ENCODE measurements around the gene SUSD1.
"Not testable (repeated sequence)": the region's sequence is repeated elsewhere in the genome, so short reads cannot be mapped to it uniquely, and the experiment has no call there.

Gene SUSD1

DNA sequence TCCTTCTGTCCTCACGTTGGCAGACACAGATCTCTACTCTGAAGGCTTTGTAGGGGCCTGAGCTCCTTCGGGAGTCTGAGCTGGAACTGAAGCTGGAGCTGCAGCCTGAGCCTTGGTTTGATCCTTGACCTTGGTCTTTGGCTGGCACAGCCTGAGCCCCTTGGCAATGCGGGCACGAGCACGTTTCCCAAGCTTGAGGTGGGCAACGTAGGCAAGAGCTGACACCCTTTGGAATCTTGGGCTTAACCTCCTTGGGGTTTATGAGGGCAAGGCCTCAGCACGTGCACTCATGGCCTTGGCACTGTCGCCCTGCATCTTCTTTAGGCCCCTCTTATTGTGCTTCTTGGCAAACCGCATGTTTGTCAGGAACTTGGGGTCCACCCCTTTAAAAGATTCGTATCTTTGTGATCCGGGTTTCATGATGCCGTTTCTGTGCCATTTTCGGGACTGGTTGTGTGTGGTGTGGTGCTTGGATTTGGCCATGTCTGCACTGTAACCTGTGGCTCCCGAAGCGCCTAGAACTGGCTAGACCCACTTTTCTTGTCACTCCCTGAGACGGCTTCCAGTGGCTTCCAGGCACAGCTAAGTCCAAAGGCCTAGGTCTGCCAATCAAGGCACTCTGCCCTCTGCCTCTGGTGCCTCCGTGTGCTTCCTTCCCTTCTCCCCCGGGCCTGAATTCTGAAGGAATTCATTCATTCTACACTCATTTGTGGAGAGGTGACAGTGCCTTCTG lies 1.4 kb downstream of the SUSD1 start:
- DNase-seq, result no peak

- DNase-seq, result no peak
Measured at GRCh38 chr9:112170968-112171367, 4.1 kb downstream of the SUSD1 start.

GRCh38 chr9:112170235-112170634 lies 4.9 kb downstream of the SUSD1 start:
- no peak for DNase-seq

DNA sequence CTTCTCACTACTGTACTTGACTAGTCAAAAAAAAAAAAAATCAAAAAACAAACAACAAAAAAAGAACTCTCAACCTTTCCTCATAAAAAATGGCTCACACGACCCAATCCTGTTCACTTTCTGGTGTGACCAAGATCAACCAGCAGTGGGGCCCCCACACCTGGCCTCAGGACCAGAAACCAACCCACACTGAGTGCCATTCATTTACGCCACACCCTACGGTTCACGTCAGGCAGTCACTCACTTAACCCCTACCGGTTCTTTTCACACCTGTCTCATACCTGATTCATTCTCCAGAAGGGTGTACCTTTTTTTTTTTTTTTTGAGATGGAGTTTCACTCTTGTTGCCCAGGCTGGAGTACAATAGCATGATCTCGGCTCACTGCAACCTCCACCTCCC lies 5.7 kb downstream of the SUSD1 start:
- DNase-seq, result no peak

DNA sequence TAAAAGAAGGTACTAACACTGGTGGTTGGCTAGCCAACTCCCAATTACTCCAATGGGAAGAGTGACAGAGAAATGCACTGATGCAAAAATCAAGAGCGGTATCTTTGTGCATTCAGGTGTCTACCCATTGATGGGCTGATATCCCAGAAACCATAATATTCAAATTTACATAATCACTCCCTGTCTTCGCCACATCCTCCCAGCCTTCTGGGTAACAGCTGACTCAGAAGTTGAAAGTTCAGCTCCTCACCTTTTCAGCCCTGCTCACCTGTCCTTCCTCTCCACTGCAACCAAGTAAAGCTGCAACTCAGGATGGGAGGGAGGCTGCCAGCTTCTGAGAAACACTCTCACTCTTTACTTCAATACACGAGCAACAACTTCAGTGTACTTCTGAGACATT lies 6.9 kb downstream of the SUSD1 start:
- no peak for DNase-seq

DNA sequence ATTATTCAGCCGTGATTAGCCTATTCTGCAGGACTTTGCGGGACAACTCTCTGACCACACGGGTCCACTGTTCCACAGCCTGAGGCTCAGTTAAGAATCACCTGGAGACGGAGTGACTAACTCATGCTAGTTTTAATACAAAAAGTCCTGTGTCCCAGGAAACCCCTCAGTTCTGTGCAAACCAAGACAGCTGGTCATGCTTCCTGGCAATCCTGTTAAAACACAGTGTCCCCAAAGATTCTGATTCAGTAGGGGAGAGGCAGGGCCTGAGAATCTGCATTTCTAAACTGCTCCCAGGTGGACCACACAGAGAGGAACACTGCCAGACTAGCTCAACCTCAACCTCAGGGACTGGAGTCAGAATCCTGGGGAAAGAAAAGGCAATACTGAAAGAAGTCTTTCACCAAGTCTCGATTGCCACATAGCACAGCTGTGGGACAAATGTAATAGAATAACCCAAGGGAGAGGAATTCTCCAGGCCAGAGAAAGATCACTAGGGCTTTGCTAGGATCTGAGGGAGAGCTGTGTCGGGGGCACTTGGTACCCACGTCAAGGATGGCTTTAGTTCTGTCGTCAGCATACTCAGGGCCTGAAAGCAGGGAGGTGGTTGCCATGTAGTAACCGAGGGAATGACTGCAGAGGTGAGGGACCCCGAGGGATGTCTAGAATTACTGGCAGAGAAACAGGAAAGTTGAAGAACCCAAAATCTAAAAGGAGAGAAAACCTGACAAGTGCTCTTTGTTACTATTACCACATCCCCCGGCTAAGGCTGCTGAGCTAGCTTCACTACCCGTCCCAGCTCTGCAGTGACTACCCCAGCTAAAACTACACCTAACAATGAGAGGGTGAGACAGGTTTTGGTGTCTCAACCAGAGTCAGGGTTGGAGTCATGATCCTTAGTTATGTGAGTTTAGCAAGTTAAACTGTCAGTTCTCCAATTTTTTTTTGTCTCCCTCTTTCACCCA lies 8.6 kb downstream of the SUSD1 start:
- DNase-seq, result no peak

GRCh38 chr9:112162621-112163413 lies 12.3 kb downstream of the SUSD1 start:
- no peak for DNase-seq

- DNase-seq, result no peak
Measured at GRCh38 chr9:112159781-112160180, 15.3 kb downstream of the SUSD1 start.

- DNase-seq, result no peak
Measured at GRCh38 chr9:112158656-112159367, 16.3 kb downstream of the SUSD1 start.

DNA sequence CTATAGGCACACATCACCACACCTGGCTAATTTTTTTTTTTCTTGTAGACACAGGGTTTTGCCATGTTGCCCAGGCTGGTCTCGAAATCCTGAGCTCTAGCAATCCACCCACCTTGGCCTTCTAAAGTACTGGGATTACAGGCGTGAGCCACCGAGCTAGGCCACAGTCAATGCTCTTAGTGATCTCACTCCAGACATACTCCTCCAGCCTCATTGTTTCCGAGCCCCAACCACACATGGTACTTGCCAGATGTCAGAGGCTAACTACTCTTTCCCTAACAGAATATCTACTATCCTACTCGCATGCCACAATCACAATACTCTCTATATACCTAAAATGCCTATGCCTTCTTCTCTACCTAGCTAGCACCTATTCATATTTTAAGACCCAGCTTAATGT lies 17.1 kb downstream of the SUSD1 start:
- DNase-seq, result no peak

- DNase-seq, result no peak
Measured at GRCh38 chr9:112157087-112157486, 18.0 kb downstream of the SUSD1 start.

GRCh38 chr9:112149211-112149610 lies 25.9 kb downstream of the SUSD1 start:
- DNase-seq, result no peak

GRCh38 chr9:112145886-112146285 lies 29.2 kb downstream of the SUSD1 start:
- DNase-seq, result no peak

- DNase-seq, result no peak
Measured at GRCh38 chr9:112144807-112145206, 30.3 kb downstream of the SUSD1 start.

- no peak for DNase-seq
Measured at GRCh38 chr9:112142420-112142819, 32.7 kb downstream of the SUSD1 start.

DNA sequence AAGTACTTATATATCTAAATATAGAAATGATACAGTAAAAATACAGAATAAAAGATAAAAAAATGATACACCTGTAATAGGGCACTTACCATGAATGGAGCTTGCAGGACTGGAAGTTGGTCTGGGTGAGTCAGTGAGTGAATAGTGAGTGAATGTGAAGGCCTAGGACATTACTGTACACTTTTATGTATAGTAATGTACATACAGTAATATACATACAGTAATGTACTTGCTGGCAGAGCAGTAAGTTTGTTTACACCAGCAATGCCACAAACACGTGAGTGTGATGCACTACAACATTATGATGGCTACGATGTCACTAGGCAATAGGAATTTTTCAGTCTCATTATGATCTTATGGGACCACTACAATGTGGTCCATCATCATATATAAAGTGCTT lies 34.2 kb downstream of the SUSD1 start:
- DNase-seq, result no peak

- DNase-seq, result no peak
Measured at GRCh38 chr9:112137066-112137465, 38.0 kb downstream of the SUSD1 start.

DNA sequence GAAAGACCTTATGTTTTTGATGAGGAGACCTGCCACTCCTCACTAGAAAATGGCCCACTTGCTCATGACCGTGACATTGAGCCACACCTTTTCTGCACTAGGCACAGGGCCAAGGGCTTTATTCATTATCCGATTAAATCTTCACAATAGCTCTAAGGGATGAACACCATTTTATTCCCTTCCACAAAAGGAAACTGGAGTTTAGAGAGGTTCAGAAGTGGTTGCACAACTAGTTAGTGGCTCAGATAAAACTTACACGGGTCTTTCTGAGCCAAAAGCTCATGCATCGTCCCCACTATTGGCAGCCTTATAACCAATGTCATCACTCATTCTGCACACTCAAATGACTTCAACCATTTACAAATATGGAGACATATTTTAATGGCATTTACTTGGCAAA lies 39.4 kb downstream of the SUSD1 start:
- no peak for DNase-seq

DNA sequence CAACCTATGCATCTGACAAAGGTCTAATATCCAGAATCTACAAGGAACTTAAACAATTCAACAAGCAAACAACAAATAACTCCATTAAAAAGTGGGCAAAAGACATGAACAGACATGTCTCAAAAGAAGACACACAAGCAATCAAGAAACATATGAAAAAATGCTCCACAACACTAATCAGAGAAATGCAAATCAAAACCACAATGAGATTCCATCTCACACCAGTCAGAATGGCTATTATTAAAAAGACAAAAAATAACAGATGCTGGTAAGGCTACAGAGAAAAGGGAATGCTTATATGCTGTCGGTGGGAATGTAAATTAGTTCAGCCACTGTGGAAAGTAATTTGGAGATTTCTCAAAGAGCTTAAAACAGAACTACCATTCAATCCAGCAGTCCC lies 41.3 kb downstream of the SUSD1 start:
- DNase-seq, result not testable (repeated sequence)

DNA sequence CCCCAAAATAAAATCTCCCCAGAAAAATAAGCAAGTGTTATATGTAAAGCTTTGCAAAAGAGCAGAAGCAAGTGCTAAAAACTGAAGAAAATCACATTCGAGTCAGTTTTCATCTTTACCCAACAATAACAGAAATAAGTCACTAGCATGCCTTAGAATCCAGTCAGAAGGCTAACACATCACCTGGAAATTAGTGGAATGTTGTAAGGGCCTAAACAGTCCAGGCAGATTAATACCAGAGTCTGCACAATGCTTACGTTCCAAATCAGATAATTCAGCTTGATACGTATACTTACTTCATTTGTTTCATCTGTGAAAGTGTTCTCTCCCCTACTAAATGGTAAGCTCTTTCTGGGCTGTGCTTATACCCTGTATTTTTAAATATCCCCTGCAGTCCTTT lies 42.7 kb downstream of the SUSD1 start:
- DNase-seq, result no peak

GRCh38 chr9:112130997-112131396 lies 44.1 kb downstream of the SUSD1 start:
- DNase-seq, result no peak

- no peak for DNase-seq
Measured at GRCh38 chr9:112130347-112130746, 44.8 kb downstream of the SUSD1 start.

GRCh38 chr9:112129246-112129645 lies 45.9 kb downstream of the SUSD1 start:
- no peak for DNase-seq
